ENCODE measurements around the gene PRIMA1. TPM values are rescaled to one million over a fixed set of nuclear protein-coding genes. Genes with fewer than 3 reads are reported as not detected.
A peak's percentile ranks its signal among the peaks of the same experiment; 100 is the strongest.

The PRIMA1 gene
- total RNA-seq (2021) (3.9 to 4.9 TPM (median 4.1 TPM) in 3 replicates), Bru-seq, nascent RNA (percentile 44 among the genes with signal in this experiment)
- long read RNA-seq, experiment 1, partial matches to known transcripts = 0 of 7 reads
- long read RNA-seq, experiment 1, other reads (novel, unspliced or antisense) = 7 of 7 reads
- long read RNA-seq, experiment 2, partial matches to known transcripts = 0 of 8 reads
- long read RNA-seq, experiment 2, other reads (novel, unspliced or antisense) = 5 of 8 reads
- long read RNA-seq, experiment 3 = 0 reads

DNA sequence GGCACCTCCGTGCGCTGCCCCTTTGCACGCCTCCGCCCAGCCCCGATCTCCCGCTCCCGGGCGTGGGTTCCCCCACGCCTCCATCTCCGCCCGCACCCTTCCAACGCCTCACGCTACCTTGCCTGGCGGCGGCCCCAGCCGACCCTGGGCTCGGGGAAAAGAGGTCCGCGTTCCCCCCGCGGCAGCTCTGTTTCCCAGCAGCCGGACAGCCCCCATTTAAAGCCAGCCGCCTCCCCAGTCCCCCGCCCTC, at the start of gene PRIMA1:
TSS of gene PRIMA1 (minus strand) at position 193 of the 250 bp plus-strand sequence. CDS start 767 bp downstream, outside the sequence.
- TF ChIP-seq FOXP1 (CRISPR knock-in tag; IDR thresholded peaks at IDR 0.05; ENCODE audit: borderline replicate concordance) (0 out of 2 replicates have a peak, but pooled peaks have one; percentile 31), SMAD4 (CRISPR knock-in tag; IDR thresholded peaks at IDR 0.05) (no peak), E2F5 (CRISPR knock-in tag; IDR thresholded peaks at IDR 0.05) (0 out of 2 replicates have a peak, but pooled peaks have one; percentile 42), MLX (CRISPR knock-in tag; IDR thresholded peaks at IDR 0.05) (0 out of 2 replicates have a peak, but pooled peaks have one; percentile 38), ZNF138 (CRISPR knock-in tag; conservative IDR thresholded peaks at IDR 0.05) (no peak), SP1 (CRISPR knock-in tag; conservative IDR thresholded peaks at IDR 0.05) (0 out of 2 replicates have a peak, but pooled peaks have one; percentile 37), ATF1 (CRISPR knock-in tag; IDR thresholded peaks at IDR 0.05) (0 out of 2 replicates have a peak, but pooled peaks have one; percentile 20), HMGXB4 (CRISPR knock-in tag; IDR thresholded peaks at IDR 0.05) (peak; percentile 72; the same call in 1 of the 2 replicates)
- TF ChIP-seq, protein P1, sequence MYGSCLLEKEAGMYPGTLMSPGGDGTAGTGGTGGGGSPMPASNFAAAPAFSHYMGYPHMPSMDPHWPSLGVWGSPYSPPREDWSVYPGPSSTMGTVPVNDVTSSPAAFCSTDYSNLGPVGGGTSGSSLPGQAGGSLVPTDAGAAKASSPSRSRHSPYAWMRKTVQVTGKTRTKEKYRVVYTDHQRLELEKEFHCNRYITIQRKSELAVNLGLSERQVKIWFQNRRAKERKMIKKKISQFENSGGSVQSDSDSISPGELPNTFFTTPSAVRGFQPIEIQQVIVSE (CRISPR knock-in tag; IDR thresholded peaks at IDR 0.05; ENCODE audit: borderline replicate concordance) = no peak
- ChIA-PET POLR2A (no interaction called here), CTCF (interaction anchor here (0.7 to 6.0 kb wide), 6 partner anchors 8 to 348 kb away, joined by 3 to 37 read pairs (median 4); no protein-coding TSS in a partner anchor)
- H3K27me3 Mint-ChIP-seq (ENCODE audit: low read depth) = peaks cover 52% of the 10 kb centered on the region
- DNase-seq (ENCODE audit: low spot score) (no peak), ATAC-seq (no peak)
- H3K9me3 Mint-ChIP-seq = peaks cover 14% of the 10 kb centered on the region
- peak within 1 kb of the TSS; percentile 67 for H3K27ac Mint-ChIP-seq
- H3K4me3 Mint-ChIP-seq = peak within 1 kb of the TSS; percentile 89
- H3K36me3 Mint-ChIP-seq = peaks cover 4% of the 10 kb centered on the region; the same call in 1 of the 2 replicates
- peaks cover 16% of the 10 kb centered on the region for H3K4me1 Mint-ChIP-seq

GRCh38 chr14:93834699-93835371, 46.5 kb upstream of the PRIMA1 start:
- Mint-ChIP-seq H3K4me3 (no peak overlapping the region), H3K36me3 (no peaks in the 10 kb centered on the region; the same call in 1 of the 2 replicates)
- TF ChIP-seq NFYB (CRISPR knock-in tag; conservative IDR thresholded peaks at IDR 0.05; ENCODE audit: low read depth) = no peak
- TF ChIP-seq FOXK1 (CRISPR knock-in tag; IDR thresholded peaks at IDR 0.05) = no peak
- no peak for TF ChIP-seq ZNF416 (CRISPR knock-in tag; IDR thresholded peaks at IDR 0.05)
- no peak for TF ChIP-seq NR3C1 (CRISPR knock-in tag; conservative IDR thresholded peaks at IDR 0.05; ENCODE audit: low read depth)
- TF ChIP-seq TEAD4 (CRISPR knock-in tag; IDR thresholded peaks at IDR 0.05) = no peak
- TF ChIP-seq SMAD4 (CRISPR knock-in tag; IDR thresholded peaks at IDR 0.05) = no peak
- no peak for TF ChIP-seq CBFB (CRISPR knock-in tag; IDR thresholded peaks at IDR 0.05; ENCODE audit: low read depth)
- no peak for TF ChIP-seq KAT7 (CRISPR knock-in tag; IDR thresholded peaks at IDR 0.05; ENCODE audit: borderline replicate concordance)
- no peak for TF ChIP-seq IRF2 (CRISPR knock-in tag; IDR thresholded peaks at IDR 0.05; ENCODE audit: borderline replicate concordance, low read depth)
- no peak for TF ChIP-seq FOXP4 (CRISPR knock-in tag; IDR thresholded peaks at IDR 0.05)
- TF ChIP-seq OVOL2 (CRISPR knock-in tag; IDR thresholded peaks at IDR 0.05; ENCODE audit: borderline replicate concordance) = no peak
- no peak for TF ChIP-seq GRHL2 (CRISPR knock-in tag; IDR thresholded peaks at IDR 0.05; ENCODE audit: insufficient replicate concordance, severe bottlenecking)
- no peak for TF ChIP-seq RORB (CRISPR knock-in tag; IDR thresholded peaks at IDR 0.05)
- no peak for TF ChIP-seq EMX1 (CRISPR knock-in tag; IDR thresholded peaks at IDR 0.05)
- TF ChIP-seq AR (CRISPR knock-in tag; IDR thresholded peaks at IDR 0.05) = no peak
- TF ChIP-seq ATF3 (CRISPR knock-in tag; conservative IDR thresholded peaks at IDR 0.05) = no peak
- TF ChIP-seq RELA (CRISPR knock-in tag; IDR thresholded peaks at IDR 0.05; ENCODE audit: borderline replicate concordance) = no peak
- TF ChIP-seq SP1 (CRISPR knock-in tag; conservative IDR thresholded peaks at IDR 0.05) = no peak

More at GRCh38 chr14:93834699-93835371, 46.5 kb upstream of the PRIMA1 start:
- DNase-seq (ENCODE audit: low spot score) (no peak), ATAC-seq (no peak)
- CTCF ChIA-PET = no interaction called here
- Mint-ChIP-seq H3K27me3 (ENCODE audit: low read depth) (no peaks in the 10 kb centered on the region; the same call in 1 of the 2 replicates), H3K9me3 (peaks cover 13% of the 10 kb centered on the region), H3K4me1 (peaks cover 4% of the 10 kb centered on the region), H3K27ac (no peak overlapping the region)
- POLR2A ChIA-PET = no interaction called here
